Hepatocyte (in vitro differentiated cells): Measurements from ENCODE around the gene CTNNA2. TPM values are rescaled to one million over a fixed set of nuclear protein-coding genes. Genes with fewer than 3 reads are reported as not detected.

Experiments used
- DNase-seq: peaks from one replicate; pipeline ENCODE4 v3.0.0-alpha.2; 2016; ENCODE audit warnings: low spot score
- H2AFZ ChIP-seq: fragments of 200-600 bp; sonication (generic); 2 replicates; pipeline ENCODE4 v1.6.0; 2016; ENCODE audit warnings: antibody characterized with exemption, mild to moderate bottlenecking
- H3K27ac ChIP-seq: fragments of 200-600 bp; sonication (generic); 2 replicates; pipeline ENCODE4 v1.5.1; 2016; ENCODE audit warnings: mild to moderate bottlenecking
- H3K27me3 ChIP-seq: fragments of 200-600 bp; sonication (generic); 2 replicates; pipeline ENCODE4 v1.6.1; 2016
- H3K36me3 ChIP-seq: fragments of 200-600 bp; sonication (generic); replicated peaks from 2 replicates; pipeline ENCODE4 v1.5.1; 2016; ENCODE audit warnings: low read depth; ENCODE audit not compliant: insufficient read depth
- H3K4me1 ChIP-seq: fragments of 200-600 bp; sonication (generic); 2 replicates; pipeline ENCODE4 v1.5.1; 2016; ENCODE audit warnings: mild to moderate bottlenecking, moderate library complexity; ENCODE audit not compliant: insufficient read depth
- H3K4me2 ChIP-seq: fragments of 200-600 bp; sonication (generic); 2 replicates; pipeline ENCODE4 v1.6.0; 2016
- H3K4me3 ChIP-seq: fragments of 200-600 bp; sonication (generic); 2 replicates; pipeline ENCODE4 v1.5.1; 2016; ENCODE audit warnings: mild to moderate bottlenecking
- H3K79me2 ChIP-seq: fragments of 200-600 bp; sonication (generic); 2 replicates; pipeline ENCODE4 v1.6.0; 2017; ENCODE audit warnings: mild to moderate bottlenecking
- H3K9me2 ChIP-seq: fragments of 200-600 bp; sonication (generic); replicated peaks from 2 replicates; pipeline ENCODE4 v1.6.0; 2017; ENCODE audit warnings: mild to moderate bottlenecking; ENCODE audit not compliant: insufficient read depth
- H3K9me3 ChIP-seq: fragments of 200-600 bp; sonication (generic); 2 replicates; pipeline ENCODE4 v1.5.1; 2016; ENCODE audit warnings: low read depth, mild to moderate bottlenecking
- H4K20me1 ChIP-seq: fragments of 200-600 bp; sonication (generic); 2 replicates; pipeline ENCODE4 v1.6.0; 2016; ENCODE audit warnings: mild to moderate bottlenecking; ENCODE audit not compliant: insufficient read depth, poor library complexity, severe bottlenecking
- CTCF ChIP-seq: fragments of 200-600 bp; sonication (generic); IDR thresholded peaks from 2 replicates; pipeline ENCODE4 v1.5.1; 2016; ENCODE audit warnings: antibody characterized with exemption, mild to moderate bottlenecking; ENCODE audit not compliant: poor library complexity
- EZH2 ChIP-seq: fragments of 200-600 bp; sonication (generic); IDR thresholded peaks from 2 replicates; pipeline ENCODE4 v1.6.1; 2016; ENCODE audit warnings: antibody characterized with exemption, mild to moderate bottlenecking, borderline replicate concordance
- EZH2phosphoT487 ChIP-seq: fragments of 200-600 bp; sonication (generic); IDR thresholded peaks from one replicate; pipeline ENCODE4 v1.6.1; 2018; ENCODE audit warnings: antibody characterized with exemption, mild to moderate bottlenecking, low read depth, moderate library complexity; ENCODE audit not compliant: unreplicated experiment, severe bottlenecking
- WGBS: methylation state at CpG from one replicate; pipeline ENCODE4 v1.1.6; 2016; ENCODE audit warnings: low lambda C conversion rate; ENCODE audit errors: missing lambda C conversion rate; 5-methylcytosine and 5-hydroxymethylcytosine counted together
- polyA plus RNA-seq: library from polyadenylated mRNA; unstranded; fragments of >200 nt; fragmentation: Nextera tagmentation; extraction: Ambion mirVana; gene quantifications from 2 replicates; pipeline ENCODE4 v1.2.1, GENCODE V29; 2016
- total RNA-seq: library from RNA; depleted of rRNA; stranded (reverse); fragments of >200 nt; gene quantifications from 2 replicates; pipeline ENCODE4 v1.2.3, GENCODE V29; 2014

CTNNA2 gene
- total and polyA plus RNA-seq, 2 experiments from 2014 or later, result 0.79 to 4.4 TPM

- Histone ChIP-seq H3K9me2 (no peaks in the 10 kb centered on the region), H3K79me2 (no peaks in the 10 kb centered on the region), H4K20me1 (no peaks in the 10 kb centered on the region), H3K27me3 (no peaks in the 10 kb centered on the region), H3K36me3 (no peaks in the 10 kb centered on the region), H3K4me1 (no peaks in the 10 kb centered on the region), H3K27ac (no peak overlapping the region), H3K9me3 (no peaks in the 10 kb centered on the region), H3K4me2 (no peak overlapping the region), H2AFZ (no peak overlapping the region), H3K4me3 (no peak overlapping the region)
- no peak for DNase-seq
- 80% methylated on average over 1 of the region's 1 CpG for WGBS
- no peak for TF ChIP-seq EZH2
- TF ChIP-seq EZH2phosphoT487, result no peak
- TF ChIP-seq CTCF, result no peak
Measured at GRCh38 chr2:80231421-80231820, 718.6 kb downstream of the CTNNA2 start.

GRCh38 chr2:80233333-80233732 is 720.5 kb downstream of the CTNNA2 start:
- no peak for DNase-seq
- H3K9me2 ChIP-seq, result no peaks in the 10 kb centered on the region
- no peaks in the 10 kb centered on the region for H3K9me3 ChIP-seq
- H3K79me2 ChIP-seq, result no peaks in the 10 kb centered on the region
- H3K27me3 ChIP-seq, result no peaks in the 10 kb centered on the region
- H3K4me1 ChIP-seq, result no peaks in the 10 kb centered on the region
- no peak for TF ChIP-seq CTCF
- no peak for TF ChIP-seq EZH2phosphoT487
- no peak for TF ChIP-seq EZH2
- H3K4me2 ChIP-seq, result no peak overlapping the region
- no peak overlapping the region for H3K27ac ChIP-seq
- no peaks in the 10 kb centered on the region for H3K36me3 ChIP-seq
- no peak overlapping the region for H3K4me3 ChIP-seq
- H4K20me1 ChIP-seq, result no peaks in the 10 kb centered on the region
- WGBS, result 88% methylated on average over 1 of the region's 1 CpG
- H2AFZ ChIP-seq, result no peak overlapping the region

- Histone ChIP-seq H3K4me1 (no peaks in the 10 kb centered on the region), H3K9me2 (no peaks in the 10 kb centered on the region), H4K20me1 (no peaks in the 10 kb centered on the region), H3K4me2 (peak overlapping the region; percentile 32), H2AFZ (peak overlapping the region; percentile 49), H3K27me3 (no peaks in the 10 kb centered on the region), H3K79me2 (no peaks in the 10 kb centered on the region), H3K36me3 (no peaks in the 10 kb centered on the region), H3K9me3 (no peaks in the 10 kb centered on the region), H3K27ac (no peak overlapping the region), H3K4me3 (no peak overlapping the region)
- TF ChIP-seq CTCF (peak; percentile 61), EZH2 (no peak), EZH2phosphoT487 (no peak)
- 66% methylated on average over 11 of the region's 11 CpGs for WGBS
- DNase-seq, result peak; percentile 43
Measured at GRCh38 chr2:80238692-80239469, 726.0 kb downstream of the CTNNA2 start.
